Spleen (tissue), 11 donors: ENCODE measurements around the gene SNRNP25. TPM values are rescaled to one million over a fixed set of nuclear protein-coding genes. Genes with fewer than 3 reads are reported as not detected.
A peak's percentile ranks its signal among the peaks of the same experiment; 100 is the strongest.
"Not testable (repeated sequence)": the region's sequence is repeated elsewhere in the genome, so short reads cannot be mapped to it uniquely, and the experiment has no call there.

Experiments used
- DNase-seq: peaks from one replicate; pipeline ENCODE4 v3.0.0-alpha.2; 2020
- H3K27ac ChIP-seq, 8 donors: fragments of 200-600 bp; sonication (generic) in 7 of 8; 1 replicate in 4 of 8; 2 replicates in 4 of 8; pipeline versions ENCODE4 v1.5.0 to v1.8.0; 2016 to 2021; ENCODE audit warnings: inconsistent platforms in 4 of 8, mild to moderate bottlenecking in 4 of 8, moderate library complexity in 1 of 8
- H3K27me3 ChIP-seq, 7 donors: fragments of 200-600 bp; sonication (generic) in 6 of 7; replicated peaks in 1 of 7; 1 replicate in 4 of 7; 2 replicates in 3 of 7; pipeline versions ENCODE4 v1.5.0 to v1.8.0; 2016 to 2021; ENCODE audit warnings: inconsistent platforms in 3 of 7, mild to moderate bottlenecking in 1 of 7
- H3K36me3 ChIP-seq, 6 donors: fragments of 200-600 bp; sonication (generic) in 5 of 6; 1 replicate in 4 of 6; 2 replicates in 2 of 6; pipeline versions ENCODE4 v1.5.0 to v1.8.0; 2016 to 2021; ENCODE audit warnings: inconsistent platforms in 2 of 6
- H3K4me1 ChIP-seq, 6 donors: fragments of 200-600 bp; sonication (generic) in 5 of 6; 1 replicate in 3 of 6; 2 replicates in 3 of 6; pipeline versions ENCODE4 v1.5.0 to v1.8.0; 2016 to 2021; ENCODE audit warnings: inconsistent platforms in 3 of 6
- H3K4me3 ChIP-seq, 8 donors: fragments of 200-600 bp; sonication (generic) in 7 of 8; 1 replicate in 4 of 8; 2 replicates in 4 of 8; pipeline versions ENCODE4 v1.5.0 to v1.8.0; 2016 to 2021; ENCODE audit warnings: inconsistent platforms in 4 of 8, mild to moderate bottlenecking in 4 of 8, moderate library complexity in 2 of 8
- H3K9me3 ChIP-seq, 8 donors: fragments of 200-600 bp; sonication (generic) in 7 of 8; 1 replicate in 4 of 8; 2 replicates in 4 of 8; pipeline versions ENCODE4 v1.5.0 to v1.8.0; 2016 to 2021; ENCODE audit warnings: inconsistent platforms in 4 of 8
- POLR2A ChIP-seq, 3 donors: fragments of 450-650 bp; IDR thresholded peaks; one replicate each; pipeline ENCODE4 v1.5.1; 2017; ENCODE audit warnings: antibody characterized with exemption in 3 of 3, mild to moderate bottlenecking in 1 of 3
- POLR2AphosphoS5 ChIP-seq, 3 donors: sonication (generic); formaldehyde crosslinking; IDR thresholded peaks; one replicate each; pipeline ENCODE4 v1.5.1; 2017; ENCODE audit warnings: antibody characterized with exemption in 3 of 3
- WGBS, 5 donors: extraction: QIAGEN DNeasy Blood & Tissue Kit in 3 of 5; methylation state at CpG; one replicate each; pipeline versions ENCODE4 v1.1.5 to v1.1.7; 2013 to 2018; 5-methylcytosine and 5-hydroxymethylcytosine counted together
- intact Hi-C: fragments of 100-400 bp; cut with DNase I; formaldehyde crosslinking; loops from one replicate; pipeline ENCODE4 v1.15.0; 2023; ENCODE audit warnings: low total_unique reads
- polyA plus RNA-seq, 3 donors: library from polyadenylated mRNA; stranded (reverse); fragments of 200-250 nt; gene quantifications; one replicate each; pipeline ENCODE4 v1.2.1, GENCODE V29; 2013
- total RNA-seq, 7 donors: library from RNA; depleted of rRNA in 3 of 7; stranded (reverse); fragments of >200 nt in 3 of 7; fragmentation: NEBNext Ultra II Directional in 4 of 7; extraction: Animal tissue kit (Norgen Biotek cat#: 25700) in 4 of 7; gene quantifications; one replicate each; pipeline versions ENCODE4 v1.1.0 to v1.2.1, GENCODE V29; 2016 to 2021
- TF ChIP-seq, protein P1 (sequence below), 11 experiments: fragments of 200-600 bp in 7 of 11; fragments of 450-650 bp in 4 of 11; sonication (generic) in 4 of 11; IDR thresholded peaks in 8 of 11; conservative IDR thresholded peaks in 3 of 11; 1 replicate in 7 of 11; 2 replicates in 4 of 11; pipeline versions ENCODE4 v1.4.0 to v1.8.0; 2016 to 2021; ENCODE audit warnings: antibody characterized with exemption in 11 of 11, inconsistent platforms in 4 of 11, mild to moderate bottlenecking in 1 of 11
- donor health status: healthy with polysubstance abuse.
- donor health status: DM: no; HTN: no; CAD: no; lungs with moderate emphysema.
- donor health status: DM: no; HTN: no; CAD: no.
- donor health status: Bipolar disorder and iron deficiency.
- donor health status: healthy.
- donor health status: DM: no; HTN: no; CAD: no.
- donor health status: DM: yes; HTN: yes; CAD: no.

The SNRNP25 gene
- total and polyA plus RNA-seq, 10 donors = 13.6 to 48.1 (median 21.3) TPM

DNA sequence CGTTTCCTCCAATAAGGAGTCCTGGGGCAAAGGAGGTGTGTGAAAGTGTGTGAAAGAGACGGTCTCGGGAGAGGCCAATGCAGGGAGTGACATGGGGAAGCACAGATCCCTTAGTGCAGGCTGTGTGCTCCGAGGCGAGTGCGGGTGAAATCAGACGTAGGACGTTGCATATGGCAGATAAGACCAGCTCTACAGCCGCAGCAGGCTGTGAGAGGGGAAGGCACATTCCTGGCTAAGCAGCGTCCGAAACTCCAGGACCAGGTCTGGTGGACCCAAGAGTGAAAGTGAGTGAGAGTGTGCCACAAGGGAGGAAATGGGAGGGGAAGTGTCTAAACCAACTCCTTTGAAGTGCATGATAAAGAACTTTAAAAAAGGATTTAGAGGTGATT is 11.6 kb upstream of the SNRNP25 start:
- Histone ChIP-seq H3K9me3 (no peaks in the 10 kb centered on the region), H3K4me1 (peaks cover 10 to 46% (median 27%) of the 10 kb centered on the region in 6 donors), H3K4me3 (no peak overlapping the region), H3K27ac (peak overlapping the region in 1 of 8 donors; percentile 16), H3K27me3 (no peaks in the 10 kb centered on the region), H3K36me3 (peaks cover 0 to 63% (median 31%) of the 10 kb centered on the region in 6 donors)
- no peak for DNase-seq
- intact Hi-C loops = no loop called here
- 85 to 90% (median 89%) methylated on average over 11 of the region's 11 CpGs for WGBS, 5 donors
- TF ChIP-seq POLR2AphosphoS5 (IDR thresholded peaks at IDR 0.05) = no peak

DNA sequence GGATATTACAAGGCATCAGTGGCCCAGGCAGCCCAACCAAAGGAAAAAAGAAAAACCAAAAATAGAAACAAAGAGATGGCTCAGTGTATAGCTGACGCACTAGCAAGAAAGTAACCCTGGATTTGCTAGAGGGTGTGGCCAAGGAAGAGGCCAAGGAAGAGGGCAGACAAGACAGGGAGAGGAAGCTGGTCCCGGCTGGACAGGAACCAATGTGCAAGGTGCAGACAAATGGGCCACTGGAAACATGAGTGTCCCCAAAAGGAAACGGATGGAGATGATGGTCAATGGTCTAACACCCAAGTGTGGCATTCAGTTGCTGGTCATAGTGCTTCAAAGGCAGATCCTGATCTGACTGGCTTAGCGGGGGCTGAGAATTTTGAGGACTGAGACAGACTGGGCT is 10.9 kb upstream of the SNRNP25 start:
- Histone ChIP-seq H3K27me3 (no peaks in the 10 kb centered on the region), H3K36me3 (peaks cover 0 to 68% (median 35%) of the 10 kb centered on the region in 6 donors), H3K9me3 (no peaks in the 10 kb centered on the region), H3K4me3 (no peak overlapping the region), H3K27ac (no peak overlapping the region), H3K4me1 (peaks cover 10 to 40% (median 21%) of the 10 kb centered on the region in 6 donors)
- TF ChIP-seq, protein P1, sequence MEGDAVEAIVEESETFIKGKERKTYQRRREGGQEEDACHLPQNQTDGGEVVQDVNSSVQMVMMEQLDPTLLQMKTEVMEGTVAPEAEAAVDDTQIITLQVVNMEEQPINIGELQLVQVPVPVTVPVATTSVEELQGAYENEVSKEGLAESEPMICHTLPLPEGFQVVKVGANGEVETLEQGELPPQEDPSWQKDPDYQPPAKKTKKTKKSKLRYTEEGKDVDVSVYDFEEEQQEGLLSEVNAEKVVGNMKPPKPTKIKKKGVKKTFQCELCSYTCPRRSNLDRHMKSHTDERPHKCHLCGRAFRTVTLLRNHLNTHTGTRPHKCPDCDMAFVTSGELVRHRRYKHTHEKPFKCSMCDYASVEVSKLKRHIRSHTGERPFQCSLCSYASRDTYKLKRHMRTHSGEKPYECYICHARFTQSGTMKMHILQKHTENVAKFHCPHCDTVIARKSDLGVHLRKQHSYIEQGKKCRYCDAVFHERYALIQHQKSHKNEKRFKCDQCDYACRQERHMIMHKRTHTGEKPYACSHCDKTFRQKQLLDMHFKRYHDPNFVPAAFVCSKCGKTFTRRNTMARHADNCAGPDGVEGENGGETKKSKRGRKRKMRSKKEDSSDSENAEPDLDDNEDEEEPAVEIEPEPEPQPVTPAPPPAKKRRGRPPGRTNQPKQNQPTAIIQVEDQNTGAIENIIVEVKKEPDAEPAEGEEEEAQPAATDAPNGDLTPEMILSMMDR (IDR thresholded peaks at IDR 0.05 in 8 of 11, conservative IDR thresholded peaks at IDR 0.05 in 3 of 11) = no peak
- TF ChIP-seq POLR2A (IDR thresholded peaks at IDR 0.05) (no peak), POLR2AphosphoS5 (IDR thresholded peaks at IDR 0.05) (no peak)
- no peak for DNase-seq
- intact Hi-C loops = no loop called here
- 73 to 86% (median 78%) methylated on average over 4 of the region's 4 CpGs for WGBS, 5 donors

DNA sequence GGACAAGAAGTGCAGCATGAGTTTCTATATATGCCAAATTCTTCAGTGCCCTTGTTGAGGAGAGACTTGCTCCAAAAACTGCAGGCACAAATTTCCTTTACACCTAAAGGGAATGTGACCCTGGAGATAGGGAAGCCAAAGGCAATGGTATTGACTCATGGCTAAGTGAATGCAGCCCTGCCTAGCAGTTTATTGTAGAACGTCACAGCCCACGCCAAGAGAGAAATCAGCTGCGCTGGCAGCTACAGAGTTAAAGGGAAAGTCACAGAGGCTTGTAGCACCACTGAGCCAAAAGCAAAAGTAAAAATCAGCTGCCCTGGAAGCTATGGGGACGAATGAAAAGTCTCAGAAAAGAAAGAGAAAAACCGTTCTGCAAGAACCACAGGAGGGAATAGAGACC is 10.3 kb upstream of the SNRNP25 start:
- Histone ChIP-seq H3K4me1 (peaks cover 5 to 34% (median 15%) of the 10 kb centered on the region in 6 donors), H3K27me3 (no peaks in the 10 kb centered on the region), H3K36me3 (peaks cover 0 to 74% (median 35%) of the 10 kb centered on the region in 6 donors), H3K27ac (no peak overlapping the region), H3K9me3 (no peaks in the 10 kb centered on the region), H3K4me3 (no peak overlapping the region)
- intact Hi-C loops = no loop called here
- TF ChIP-seq POLR2AphosphoS5 (IDR thresholded peaks at IDR 0.05) (no peak), POLR2A (IDR thresholded peaks at IDR 0.05) (no peak)
- TF ChIP-seq, protein P1 (IDR thresholded peaks at IDR 0.05 in 8 of 11, conservative IDR thresholded peaks at IDR 0.05 in 3 of 11) = no peak
- WGBS, 5 donors = 84 to 92% (median 87%) methylated on average over 5 of the region's 5 CpGs
- DNase-seq = no peak

DNA sequence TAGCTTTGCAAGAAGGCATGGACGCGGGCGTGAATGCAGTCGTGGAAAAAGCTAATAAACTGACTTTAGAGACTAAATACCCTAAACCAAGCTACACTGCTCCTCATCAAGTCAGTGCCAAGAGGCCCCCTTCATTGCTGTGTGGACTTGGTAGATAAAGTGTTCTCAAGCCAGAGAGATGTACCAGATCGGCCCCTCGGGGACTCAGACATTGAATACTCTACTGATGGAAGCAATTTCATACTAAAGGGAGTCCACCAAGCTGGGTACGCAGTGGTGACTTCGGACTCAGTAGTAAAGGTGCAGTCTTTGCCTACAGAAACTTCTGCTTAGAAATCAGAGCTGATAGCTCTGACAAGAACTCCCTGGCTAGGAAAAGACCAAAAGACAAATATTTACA is 9.0 kb upstream of the SNRNP25 start:
- no peak for DNase-seq
- 92 to 97% (median 95%) methylated on average over 8 of the region's 8 CpGs for WGBS, 5 donors
- Histone ChIP-seq H3K36me3 (peaks cover 0 to 87% (median 41%) of the 10 kb centered on the region in 6 donors), H3K27ac (no peak overlapping the region), H3K9me3 (no peaks in the 10 kb centered on the region), H3K27me3 (no peaks in the 10 kb centered on the region), H3K4me3 (no peak overlapping the region), H3K4me1 (peaks cover 0 to 20% (median 3%) of the 10 kb centered on the region in 6 donors)
- intact Hi-C loops = no loop called here
- TF ChIP-seq POLR2AphosphoS5 (IDR thresholded peaks at IDR 0.05) (no peak), POLR2A (IDR thresholded peaks at IDR 0.05) (no peak)
- TF ChIP-seq, protein P1 (IDR thresholded peaks at IDR 0.05 in 8 of 11, conservative IDR thresholded peaks at IDR 0.05 in 3 of 11) = no peak

DNA sequence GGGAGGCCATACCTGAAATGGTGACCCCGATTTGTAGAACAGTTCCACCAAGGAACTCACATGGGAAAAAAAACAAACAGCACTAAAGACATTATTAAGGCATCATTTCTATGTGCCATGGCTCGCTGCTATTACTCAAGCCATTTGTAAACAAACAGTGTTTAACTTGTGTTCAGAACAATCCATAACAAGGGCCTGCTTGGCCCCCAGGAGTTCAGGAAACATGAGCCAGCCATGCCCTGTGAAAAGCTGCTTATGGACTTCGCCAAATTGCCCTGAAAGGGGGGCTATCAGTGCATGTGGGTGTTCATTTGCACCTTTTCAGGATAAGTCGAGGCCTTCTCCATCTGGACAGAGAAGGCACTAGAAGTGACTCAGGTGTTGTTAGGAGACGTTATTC is 8.2 kb upstream of the SNRNP25 start:
- TF ChIP-seq POLR2A (IDR thresholded peaks at IDR 0.05) (no peak), POLR2AphosphoS5 (IDR thresholded peaks at IDR 0.05) (no peak)
- TF ChIP-seq, protein P1 (IDR thresholded peaks at IDR 0.05 in 8 of 11, conservative IDR thresholded peaks at IDR 0.05 in 3 of 11) = no peak
- Histone ChIP-seq H3K27me3 (no peaks in the 10 kb centered on the region), H3K4me3 (no peak overlapping the region), H3K36me3 (peaks cover 0 to 95% (median 46%) of the 10 kb centered on the region in 6 donors), H3K27ac (no peak overlapping the region), H3K4me1 (peaks cover 0 to 18% (median 1%) of the 10 kb centered on the region in 6 donors), H3K9me3 (no peaks in the 10 kb centered on the region)
- intact Hi-C loops = no loop called here
- 95 to 97% (median 96%) methylated on average over 5 of the region's 5 CpGs for WGBS, 5 donors
- DNase-seq = no peak

DNA sequence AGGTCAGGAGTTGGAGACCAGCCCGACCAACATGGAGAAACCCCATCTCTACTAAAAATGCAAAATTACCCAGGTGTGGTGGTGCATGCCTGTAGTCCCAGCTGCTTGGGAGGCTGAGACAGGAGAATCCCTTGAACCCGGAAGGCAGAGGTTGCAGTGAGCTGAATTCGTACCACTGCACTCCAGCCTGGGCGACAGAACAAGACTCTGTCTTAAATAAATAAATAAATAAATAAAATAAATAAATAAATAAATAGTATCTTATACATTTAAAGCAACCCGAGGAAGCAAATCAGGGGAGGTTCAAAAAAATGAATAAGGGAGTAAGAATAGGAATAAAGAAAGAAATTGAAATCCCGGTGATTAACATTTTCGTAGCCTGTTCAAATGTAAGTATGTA is 7.1 kb upstream of the SNRNP25 start:
- H3K4me1 ChIP-seq = peaks cover 0 to 29% (median 10%) of the 10 kb centered on the region in 6 donors
- H3K9me3 ChIP-seq, H3K27ac ChIP-seq, intact Hi-C loops, H3K4me3 ChIP-seq, DNase-seq, H3K27me3 ChIP-seq: not testable (repeated sequence)
- WGBS, 5 donors = 93 to 99% (median 97%) methylated on average over 7 of the region's 7 CpGs
- H3K36me3 ChIP-seq = peaks cover 0 to 98% (median 50%) of the 10 kb centered on the region in 6 donors
